GM21717 (cell line): Measurements from ENCODE around the gene SOS2.

ENCODE experiments used
- ATAC-seq: cut with Tn5 transposase; IDR thresholded peaks from one replicate; pipeline ENCODE4 v1.9.1; 2021; ENCODE audit warnings: mild to moderate bottlenecking, moderate library complexity; ENCODE audit not compliant: unreplicated experiment

SOS2 gene

GRCh38 chr14:50231475-50232275 is at the start of gene SOS2:
TSS of gene SOS2 (minus strand) at chr14:50231578. CDS start at chr14:50231283, 295 bp downstream.
- ATAC-seq = peak; percentile 84

DNA sequence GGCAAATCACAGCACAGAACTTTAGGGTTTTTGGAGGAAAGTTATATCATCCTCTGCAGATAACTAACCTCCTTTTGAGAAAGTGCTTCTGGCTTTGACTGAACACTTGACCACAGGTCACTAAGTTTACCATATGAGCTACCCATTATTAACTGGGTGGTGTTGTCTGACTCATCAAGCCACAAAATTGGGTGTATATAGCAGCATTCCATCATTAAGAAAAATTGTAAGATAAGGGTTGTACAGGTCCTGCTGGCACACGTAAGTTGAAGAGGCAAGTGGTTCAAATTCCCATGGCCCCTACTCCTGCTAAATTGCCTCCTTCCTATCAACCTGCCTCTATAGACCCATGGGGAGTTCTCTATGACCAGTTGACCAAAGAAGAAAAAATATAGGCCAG is 41.1 kb upstream of the SOS2 start:
- ATAC-seq = no peak

- ATAC-seq = no peak
Observed at GRCh38 chr14:50270932-50271331, 39.6 kb upstream of the SOS2 start.

DNA sequence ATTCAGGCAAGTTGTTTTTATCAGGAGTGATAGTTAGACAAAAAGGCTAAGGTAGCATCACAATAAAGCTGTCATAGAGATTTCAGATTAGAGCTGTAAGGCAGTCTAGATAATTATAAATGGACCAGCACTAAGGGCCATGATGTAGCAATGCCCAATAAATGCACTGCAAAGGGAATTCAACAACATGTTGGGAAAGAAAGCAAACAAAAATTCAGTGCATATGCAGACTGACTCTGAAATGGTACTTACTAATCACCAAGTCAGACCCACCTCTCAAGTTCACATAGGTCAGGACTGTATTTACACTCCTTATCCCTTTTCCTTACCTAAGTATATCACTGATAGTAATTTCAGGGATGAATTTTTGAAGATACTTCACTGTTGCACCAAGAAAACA is 33.7 kb upstream of the SOS2 start:
- no peak for ATAC-seq

GRCh38 chr14:50263321-50263720 is 31.9 kb upstream of the SOS2 start:
- ATAC-seq = no peak

- no peak for ATAC-seq
Observed at GRCh38 chr14:50262865-50263264, 31.5 kb upstream of the SOS2 start.

DNA sequence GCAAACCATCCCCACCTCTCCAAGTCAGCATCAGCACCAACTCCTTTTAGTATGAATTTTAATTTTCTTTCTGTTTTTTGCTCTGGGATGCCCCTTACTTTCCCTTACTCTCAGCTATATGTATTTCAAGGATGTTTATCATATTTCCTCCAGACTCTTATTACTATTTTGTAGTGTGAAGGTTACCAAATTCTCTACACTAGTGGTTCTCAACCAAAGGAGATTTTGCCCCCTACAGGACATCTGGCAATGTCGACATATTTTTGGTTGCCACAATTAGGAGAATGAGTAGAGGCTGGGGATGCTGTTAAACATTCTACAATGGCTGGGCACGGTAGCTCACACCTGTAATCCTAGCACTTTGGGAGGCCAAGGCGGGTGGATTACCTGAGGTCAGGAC is 29.1 kb upstream of the SOS2 start:
- ATAC-seq = no peak

DNA sequence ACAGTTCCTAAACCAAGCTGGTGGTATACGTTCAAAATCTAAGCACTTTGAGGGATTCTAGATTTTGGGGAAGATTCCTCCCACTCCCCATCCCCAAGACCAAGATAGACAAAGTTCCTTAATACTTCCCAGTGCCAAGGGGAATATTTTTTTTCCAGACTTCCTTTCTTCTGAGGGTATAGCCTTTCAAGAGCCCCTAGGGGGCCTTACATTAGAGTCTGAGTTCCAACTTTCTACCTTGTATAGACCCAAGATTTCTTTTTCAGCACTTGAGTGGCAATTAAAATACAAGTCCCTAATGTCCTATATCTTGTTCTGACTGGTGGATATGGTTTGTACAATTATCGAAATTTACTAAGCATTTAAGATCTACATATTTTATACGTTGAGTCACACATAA is 28.7 kb upstream of the SOS2 start:
- ATAC-seq = no peak

- no peak for ATAC-seq
Observed at GRCh38 chr14:50257732-50258131, 26.4 kb upstream of the SOS2 start.

GRCh38 chr14:50254248-50254647 is 22.9 kb upstream of the SOS2 start:
- no peak for ATAC-seq

- no peak for ATAC-seq
Observed at GRCh38 chr14:50249136-50249775, 17.9 kb upstream of the SOS2 start.

- no peak for ATAC-seq
Observed at GRCh38 chr14:50247245-50247644, 15.9 kb upstream of the SOS2 start.

- ATAC-seq = no peak
Observed at GRCh38 chr14:50242566-50243310, 11.4 kb upstream of the SOS2 start.

DNA sequence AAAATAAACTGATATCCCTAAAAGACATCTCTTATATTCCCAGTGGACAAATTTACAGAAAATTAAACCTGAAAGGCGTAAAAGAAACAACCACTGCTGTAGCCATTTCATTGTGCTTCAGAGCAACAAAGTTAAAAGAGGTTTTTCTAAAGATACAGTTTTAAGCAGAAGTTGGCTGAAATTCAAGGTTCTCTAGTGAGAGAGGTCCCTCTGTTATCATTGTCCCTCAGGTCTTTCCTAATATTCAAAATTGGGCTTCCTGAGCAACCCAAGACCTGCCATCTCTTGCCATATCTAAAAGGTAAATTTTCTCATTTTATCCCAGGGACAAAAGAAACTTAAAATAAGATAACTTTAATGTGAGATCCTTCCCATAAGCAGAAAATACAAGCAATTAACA is 10.7 kb upstream of the SOS2 start:
- ATAC-seq = no peak

DNA sequence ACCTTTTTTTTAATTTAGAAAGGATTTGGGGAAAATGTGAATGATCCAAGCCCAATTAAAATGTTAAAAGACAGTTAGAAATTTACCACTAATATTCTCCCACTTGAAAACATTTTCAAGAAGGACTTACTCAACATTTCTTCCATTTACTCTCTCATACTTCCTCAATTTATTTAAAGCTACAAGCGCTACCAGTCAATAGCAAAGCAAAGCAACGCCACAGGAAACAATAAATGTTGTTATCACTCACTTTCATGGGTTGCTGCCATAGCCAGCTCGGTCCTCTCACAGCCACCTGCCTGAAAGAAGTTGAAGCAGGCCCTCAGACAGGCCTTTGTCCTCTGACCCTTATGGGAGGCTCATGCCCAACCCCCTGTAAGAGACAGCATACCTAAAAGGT is 6.0 kb upstream of the SOS2 start:
- no peak for ATAC-seq

DNA sequence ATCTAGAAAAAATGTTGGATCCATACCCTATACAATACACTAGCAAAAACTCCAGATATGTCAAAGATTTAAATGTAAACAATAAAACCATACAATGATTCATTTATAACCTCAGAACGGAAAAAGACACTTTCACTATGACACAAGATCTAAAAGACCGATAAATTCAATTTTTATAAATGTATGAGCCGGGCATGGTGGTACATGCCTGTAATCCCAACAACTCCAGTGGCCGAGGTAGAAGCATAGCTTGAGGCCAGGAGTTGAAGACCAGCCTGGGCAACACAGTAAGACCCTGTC is 2.5 kb upstream of the SOS2 start:
- ATAC-seq = no peak

DNA sequence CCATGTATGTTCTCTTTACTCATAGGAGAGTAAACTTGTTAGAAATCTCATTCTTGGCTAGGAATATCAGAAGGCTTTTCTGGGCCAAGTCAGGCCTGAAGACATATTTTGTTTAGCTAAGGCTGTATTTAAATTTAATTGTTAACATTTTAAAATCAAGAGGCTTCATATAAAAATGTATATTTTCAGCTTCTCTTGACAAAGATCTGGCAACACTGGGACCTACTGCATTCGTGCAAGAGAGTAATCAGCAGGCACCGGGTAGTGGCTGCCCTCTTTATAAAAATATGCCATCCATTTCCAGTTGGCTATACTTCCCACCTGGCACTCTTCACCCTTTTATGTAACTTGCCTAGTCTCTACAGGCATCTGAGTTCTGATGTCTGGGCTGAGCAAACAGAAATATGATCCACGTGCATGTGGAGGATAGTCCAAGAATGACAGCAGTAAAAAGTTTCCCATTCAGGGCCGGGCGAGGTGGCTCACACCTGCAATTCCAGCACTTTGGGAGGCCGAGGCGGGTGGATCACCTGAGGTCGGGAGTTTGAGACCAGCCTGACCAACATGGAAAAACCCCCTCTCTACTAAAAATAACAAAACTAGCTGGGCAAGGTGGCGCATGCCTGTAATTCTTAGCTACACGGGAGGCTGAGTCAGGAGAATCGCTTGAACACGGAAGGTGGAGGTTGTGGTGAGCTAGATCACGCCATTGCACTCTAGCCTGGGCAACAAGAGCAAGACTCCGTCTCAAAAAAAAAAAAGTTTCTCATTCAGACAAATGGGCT is 2.0 kb upstream of the SOS2 start:
- ATAC-seq = no peak

GRCh38 chr14:50232276-50232642 is 881 bp upstream of the SOS2 start:
- no peak for ATAC-seq

GRCh38 chr14:50230701-50231474 is 490 bp downstream of the SOS2 start:
- peak; percentile 40 for ATAC-seq

- no peak for ATAC-seq
Observed at GRCh38 chr14:50230401-50230700, 1.0 kb downstream of the SOS2 start.

DNA sequence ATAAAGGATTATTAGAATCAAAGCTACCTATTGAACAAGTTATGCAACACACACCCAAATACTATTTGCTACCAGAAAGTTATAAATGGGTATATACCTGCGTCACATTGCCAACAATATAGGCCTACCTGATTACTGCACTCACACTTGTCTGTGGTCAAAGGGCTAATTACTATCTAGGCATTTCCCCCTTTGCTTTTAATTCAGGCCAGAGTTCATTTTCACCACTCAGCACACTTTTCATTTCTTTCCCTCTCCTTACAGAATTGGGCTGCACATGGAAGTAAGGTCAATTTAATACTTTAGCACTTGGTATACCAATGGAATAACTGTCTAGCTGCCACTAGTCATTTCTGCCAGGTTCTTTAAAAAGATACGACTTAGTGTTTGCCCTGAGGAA is 1.7 kb downstream of the SOS2 start:
- ATAC-seq = no peak
